Measurements from ENCODE around the gene SNAPC1.

DNA sequence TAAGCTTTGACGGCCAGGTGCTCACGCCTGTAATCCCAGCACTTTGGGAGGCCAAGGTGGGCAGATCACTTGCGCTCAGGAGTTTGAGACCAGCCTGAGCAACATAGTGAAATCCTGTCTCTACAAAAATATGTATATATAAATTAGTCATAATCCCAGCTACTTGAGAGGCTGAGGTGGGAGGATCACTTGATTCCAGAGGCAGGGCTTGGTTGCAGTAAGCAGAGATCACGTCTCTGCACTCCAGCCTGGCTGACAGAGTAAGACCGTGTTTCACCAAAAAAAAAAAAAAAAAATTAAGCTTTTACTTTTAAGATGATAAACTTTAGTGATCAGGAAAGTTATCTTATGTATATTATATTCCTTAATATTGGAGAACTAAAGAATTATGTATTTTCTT, 18.0 kb upstream of the SNAPC1 start:
- TF ChIP-seq, protein P1, sequence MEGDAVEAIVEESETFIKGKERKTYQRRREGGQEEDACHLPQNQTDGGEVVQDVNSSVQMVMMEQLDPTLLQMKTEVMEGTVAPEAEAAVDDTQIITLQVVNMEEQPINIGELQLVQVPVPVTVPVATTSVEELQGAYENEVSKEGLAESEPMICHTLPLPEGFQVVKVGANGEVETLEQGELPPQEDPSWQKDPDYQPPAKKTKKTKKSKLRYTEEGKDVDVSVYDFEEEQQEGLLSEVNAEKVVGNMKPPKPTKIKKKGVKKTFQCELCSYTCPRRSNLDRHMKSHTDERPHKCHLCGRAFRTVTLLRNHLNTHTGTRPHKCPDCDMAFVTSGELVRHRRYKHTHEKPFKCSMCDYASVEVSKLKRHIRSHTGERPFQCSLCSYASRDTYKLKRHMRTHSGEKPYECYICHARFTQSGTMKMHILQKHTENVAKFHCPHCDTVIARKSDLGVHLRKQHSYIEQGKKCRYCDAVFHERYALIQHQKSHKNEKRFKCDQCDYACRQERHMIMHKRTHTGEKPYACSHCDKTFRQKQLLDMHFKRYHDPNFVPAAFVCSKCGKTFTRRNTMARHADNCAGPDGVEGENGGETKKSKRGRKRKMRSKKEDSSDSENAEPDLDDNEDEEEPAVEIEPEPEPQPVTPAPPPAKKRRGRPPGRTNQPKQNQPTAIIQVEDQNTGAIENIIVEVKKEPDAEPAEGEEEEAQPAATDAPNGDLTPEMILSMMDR (IDR thresholded peaks at IDR 0.05) = no peak
- no peak for TF ChIP-seq EZH2phosphoT487 (IDR thresholded peaks at IDR 0.05)
- TF ChIP-seq EZH2 (IDR thresholded peaks at IDR 0.05) = no peak

Data from neural progenitor cell (in vitro differentiated cells).